Liver (tissue), 3 donors: ENCODE results near the gene SLC17A3.

Experiments
- GABPA ChIP-seq, 2 donors: IDR thresholded peaks in 1 of 2; conservative IDR thresholded peaks in 1 of 2; 2 replicates each; pipeline ENCODE4 v1.6.1; 2016; ENCODE audit warnings: antibody characterized with exemption in 2 of 2, mild to moderate bottlenecking in 1 of 2, moderate library complexity in 1 of 2
- HNF4A ChIP-seq, 2 donors: conservative IDR thresholded peaks; 2 replicates each; pipeline ENCODE4 v1.6.1; 2016; ENCODE audit warnings: antibody characterized with exemption in 2 of 2, mild to moderate bottlenecking in 2 of 2
- RAD21 ChIP-seq, 2 donors: IDR thresholded peaks; 2 replicates each; pipeline ENCODE4 v1.6.1; 2016; ENCODE audit warnings: antibody characterized with exemption in 2 of 2, mild to moderate bottlenecking in 2 of 2
- SP1 ChIP-seq: IDR thresholded peaks from 2 replicates; pipeline ENCODE4 v1.6.1; 2018; ENCODE audit warnings: antibody characterized with exemption, mild to moderate bottlenecking
- TF ChIP-seq, protein P1 (sequence below): fragments of 150-350 bp; IDR thresholded peaks from 2 replicates; pipeline ENCODE4 v1.5.1; 2017; ENCODE audit warnings: improper control_type of control experiment, low read depth, low read length; ENCODE audit not compliant: missing input control
- TF ChIP-seq, protein P2 (sequence below): IDR thresholded peaks from 2 replicates; pipeline ENCODE4 v1.6.1; 2016; ENCODE audit warnings: antibody characterized with exemption
- TF ChIP-seq, protein P3 (sequence below): IDR thresholded peaks from 2 replicates; pipeline ENCODE4 v1.6.1; 2016; ENCODE audit warnings: antibody characterized with exemption
- TF ChIP-seq, protein P4 (sequence below): IDR thresholded peaks from 2 replicates; pipeline ENCODE4 v1.6.1; 2016; ENCODE audit warnings: antibody characterized with exemption, mild to moderate bottlenecking
- donor health status: healthy.
- donor health status: healthy.

- TF ChIP-seq, protein P1, sequence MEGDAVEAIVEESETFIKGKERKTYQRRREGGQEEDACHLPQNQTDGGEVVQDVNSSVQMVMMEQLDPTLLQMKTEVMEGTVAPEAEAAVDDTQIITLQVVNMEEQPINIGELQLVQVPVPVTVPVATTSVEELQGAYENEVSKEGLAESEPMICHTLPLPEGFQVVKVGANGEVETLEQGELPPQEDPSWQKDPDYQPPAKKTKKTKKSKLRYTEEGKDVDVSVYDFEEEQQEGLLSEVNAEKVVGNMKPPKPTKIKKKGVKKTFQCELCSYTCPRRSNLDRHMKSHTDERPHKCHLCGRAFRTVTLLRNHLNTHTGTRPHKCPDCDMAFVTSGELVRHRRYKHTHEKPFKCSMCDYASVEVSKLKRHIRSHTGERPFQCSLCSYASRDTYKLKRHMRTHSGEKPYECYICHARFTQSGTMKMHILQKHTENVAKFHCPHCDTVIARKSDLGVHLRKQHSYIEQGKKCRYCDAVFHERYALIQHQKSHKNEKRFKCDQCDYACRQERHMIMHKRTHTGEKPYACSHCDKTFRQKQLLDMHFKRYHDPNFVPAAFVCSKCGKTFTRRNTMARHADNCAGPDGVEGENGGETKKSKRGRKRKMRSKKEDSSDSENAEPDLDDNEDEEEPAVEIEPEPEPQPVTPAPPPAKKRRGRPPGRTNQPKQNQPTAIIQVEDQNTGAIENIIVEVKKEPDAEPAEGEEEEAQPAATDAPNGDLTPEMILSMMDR = no peak
- TF ChIP-seq, protein P2, sequence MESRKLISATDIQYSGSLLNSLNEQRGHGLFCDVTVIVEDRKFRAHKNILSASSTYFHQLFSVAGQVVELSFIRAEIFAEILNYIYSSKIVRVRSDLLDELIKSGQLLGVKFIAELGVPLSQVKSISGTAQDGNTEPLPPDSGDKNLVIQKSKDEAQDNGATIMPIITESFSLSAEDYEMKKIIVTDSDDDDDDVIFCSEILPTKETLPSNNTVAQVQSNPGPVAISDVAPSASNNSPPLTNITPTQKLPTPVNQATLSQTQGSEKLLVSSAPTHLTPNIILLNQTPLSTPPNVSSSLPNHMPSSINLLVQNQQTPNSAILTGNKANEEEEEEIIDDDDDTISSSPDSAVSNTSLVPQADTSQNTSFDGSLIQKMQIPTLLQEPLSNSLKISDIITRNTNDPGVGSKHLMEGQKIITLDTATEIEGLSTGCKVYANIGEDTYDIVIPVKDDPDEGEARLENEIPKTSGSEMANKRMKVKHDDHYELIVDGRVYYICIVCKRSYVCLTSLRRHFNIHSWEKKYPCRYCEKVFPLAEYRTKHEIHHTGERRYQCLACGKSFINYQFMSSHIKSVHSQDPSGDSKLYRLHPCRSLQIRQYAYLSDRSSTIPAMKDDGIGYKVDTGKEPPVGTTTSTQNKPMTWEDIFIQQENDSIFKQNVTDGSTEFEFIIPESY = no peak
- TF ChIP-seq, protein P3, sequence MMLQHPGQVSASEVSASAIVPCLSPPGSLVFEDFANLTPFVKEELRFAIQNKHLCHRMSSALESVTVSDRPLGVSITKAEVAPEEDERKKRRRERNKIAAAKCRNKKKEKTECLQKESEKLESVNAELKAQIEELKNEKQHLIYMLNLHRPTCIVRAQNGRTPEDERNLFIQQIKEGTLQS = no peak
- TF ChIP-seq, protein P4, sequence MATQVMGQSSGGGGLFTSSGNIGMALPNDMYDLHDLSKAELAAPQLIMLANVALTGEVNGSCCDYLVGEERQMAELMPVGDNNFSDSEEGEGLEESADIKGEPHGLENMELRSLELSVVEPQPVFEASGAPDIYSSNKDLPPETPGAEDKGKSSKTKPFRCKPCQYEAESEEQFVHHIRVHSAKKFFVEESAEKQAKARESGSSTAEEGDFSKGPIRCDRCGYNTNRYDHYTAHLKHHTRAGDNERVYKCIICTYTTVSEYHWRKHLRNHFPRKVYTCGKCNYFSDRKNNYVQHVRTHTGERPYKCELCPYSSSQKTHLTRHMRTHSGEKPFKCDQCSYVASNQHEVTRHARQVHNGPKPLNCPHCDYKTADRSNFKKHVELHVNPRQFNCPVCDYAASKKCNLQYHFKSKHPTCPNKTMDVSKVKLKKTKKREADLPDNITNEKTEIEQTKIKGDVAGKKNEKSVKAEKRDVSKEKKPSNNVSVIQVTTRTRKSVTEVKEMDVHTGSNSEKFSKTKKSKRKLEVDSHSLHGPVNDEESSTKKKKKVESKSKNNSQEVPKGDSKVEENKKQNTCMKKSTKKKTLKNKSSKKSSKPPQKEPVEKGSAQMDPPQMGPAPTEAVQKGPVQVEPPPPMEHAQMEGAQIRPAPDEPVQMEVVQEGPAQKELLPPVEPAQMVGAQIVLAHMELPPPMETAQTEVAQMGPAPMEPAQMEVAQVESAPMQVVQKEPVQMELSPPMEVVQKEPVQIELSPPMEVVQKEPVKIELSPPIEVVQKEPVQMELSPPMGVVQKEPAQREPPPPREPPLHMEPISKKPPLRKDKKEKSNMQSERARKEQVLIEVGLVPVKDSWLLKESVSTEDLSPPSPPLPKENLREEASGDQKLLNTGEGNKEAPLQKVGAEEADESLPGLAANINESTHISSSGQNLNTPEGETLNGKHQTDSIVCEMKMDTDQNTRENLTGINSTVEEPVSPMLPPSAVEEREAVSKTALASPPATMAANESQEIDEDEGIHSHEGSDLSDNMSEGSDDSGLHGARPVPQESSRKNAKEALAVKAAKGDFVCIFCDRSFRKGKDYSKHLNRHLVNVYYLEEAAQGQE = no peak
- TF ChIP-seq RAD21 (IDR thresholded peaks at IDR 0.05) (no peak), SP1 (no peak), HNF4A (conservative IDR thresholded peaks at IDR 0.05) (no peak), GABPA (IDR thresholded peaks at IDR 0.05 in 1 of 2, conservative IDR thresholded peaks at IDR 0.05 in 1 of 2) (no peak)
Observed at GRCh38 chr6:25896252-25896651, 22.2 kb upstream of the SLC17A3 start.
